PFSK-1 (cell line): ENCODE measurements around the gene SHPK.

Source experiments
- POLR2AphosphoS5 ChIP-seq: IDR thresholded peaks from 2 replicates; pipeline ENCODE4 v1.6.1; 2012; ENCODE audit warnings: low read depth, mild to moderate bottlenecking, control low read depth, low read length, moderate library complexity
- SIN3A ChIP-seq: IDR thresholded peaks from 2 replicates; pipeline ENCODE4 v1.6.1; 2012; ENCODE audit warnings: mild to moderate bottlenecking, low read length, moderate library complexity, borderline replicate concordance; ENCODE audit not compliant: insufficient read depth
- TF ChIP-seq, protein P1 (sequence below), 2 experiments: IDR thresholded peaks; 2 replicates each; pipeline versions ENCODE4 v1.6.1 to v1.8.0; 2011 to 2012; ENCODE audit warnings: low read depth in 2 of 2, low read length in 2 of 2, control low read depth in 1 of 2, inconsistent platforms in 1 of 2, mild to moderate bottlenecking in 1 of 2, moderate library complexity in 1 of 2; ENCODE audit not compliant: insufficient read depth in 1 of 2

GRCh38 chr17:3647251-3647650 is 11.2 kb upstream of the SHPK start:
- TF ChIP-seq, protein P1, sequence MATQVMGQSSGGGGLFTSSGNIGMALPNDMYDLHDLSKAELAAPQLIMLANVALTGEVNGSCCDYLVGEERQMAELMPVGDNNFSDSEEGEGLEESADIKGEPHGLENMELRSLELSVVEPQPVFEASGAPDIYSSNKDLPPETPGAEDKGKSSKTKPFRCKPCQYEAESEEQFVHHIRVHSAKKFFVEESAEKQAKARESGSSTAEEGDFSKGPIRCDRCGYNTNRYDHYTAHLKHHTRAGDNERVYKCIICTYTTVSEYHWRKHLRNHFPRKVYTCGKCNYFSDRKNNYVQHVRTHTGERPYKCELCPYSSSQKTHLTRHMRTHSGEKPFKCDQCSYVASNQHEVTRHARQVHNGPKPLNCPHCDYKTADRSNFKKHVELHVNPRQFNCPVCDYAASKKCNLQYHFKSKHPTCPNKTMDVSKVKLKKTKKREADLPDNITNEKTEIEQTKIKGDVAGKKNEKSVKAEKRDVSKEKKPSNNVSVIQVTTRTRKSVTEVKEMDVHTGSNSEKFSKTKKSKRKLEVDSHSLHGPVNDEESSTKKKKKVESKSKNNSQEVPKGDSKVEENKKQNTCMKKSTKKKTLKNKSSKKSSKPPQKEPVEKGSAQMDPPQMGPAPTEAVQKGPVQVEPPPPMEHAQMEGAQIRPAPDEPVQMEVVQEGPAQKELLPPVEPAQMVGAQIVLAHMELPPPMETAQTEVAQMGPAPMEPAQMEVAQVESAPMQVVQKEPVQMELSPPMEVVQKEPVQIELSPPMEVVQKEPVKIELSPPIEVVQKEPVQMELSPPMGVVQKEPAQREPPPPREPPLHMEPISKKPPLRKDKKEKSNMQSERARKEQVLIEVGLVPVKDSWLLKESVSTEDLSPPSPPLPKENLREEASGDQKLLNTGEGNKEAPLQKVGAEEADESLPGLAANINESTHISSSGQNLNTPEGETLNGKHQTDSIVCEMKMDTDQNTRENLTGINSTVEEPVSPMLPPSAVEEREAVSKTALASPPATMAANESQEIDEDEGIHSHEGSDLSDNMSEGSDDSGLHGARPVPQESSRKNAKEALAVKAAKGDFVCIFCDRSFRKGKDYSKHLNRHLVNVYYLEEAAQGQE (IDR thresholded peaks at IDR 0.05; ENCODE audit: insufficient read depth in 1 of 2, low read depth in 2 of 2, low read length in 2 of 2), result no peak
- TF ChIP-seq SIN3A, result no peak
- no peak for TF ChIP-seq POLR2AphosphoS5
